Kidney glomerular epithelial cell (primary cell): ENCODE measurements around the gene RPA3.
"Not testable (repeated sequence)": the region's sequence is repeated elsewhere in the genome, so short reads cannot be mapped to it uniquely, and the experiment has no call there.

Source experiments
- DNase-seq: peaks from one replicate; lab custom pipeline; 2025; lab: John Stamatoyannopoulos, UW

RPA3 gene

DNA sequence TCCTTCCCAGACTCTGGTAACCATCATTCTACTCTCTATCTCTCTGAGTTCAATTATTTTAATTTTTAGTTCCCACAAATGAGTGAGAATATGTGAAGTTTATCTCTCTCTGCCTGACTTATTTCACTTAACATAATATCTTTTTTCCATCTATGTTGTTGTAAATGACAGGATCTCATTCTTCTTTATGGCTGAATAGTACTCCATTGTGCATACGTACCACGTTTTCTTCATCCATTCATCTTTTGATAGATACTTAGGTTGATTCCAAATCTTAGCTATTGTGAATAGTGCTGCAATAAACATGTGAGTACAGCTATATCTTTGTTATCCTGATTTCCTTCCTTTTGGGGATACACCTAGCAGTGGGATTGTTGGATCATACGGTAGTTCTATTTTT, 23.9 kb downstream of the RPA3 start:
- no peak for DNase-seq

GRCh38 chr7:7693881-7694280, 24.5 kb downstream of the RPA3 start:
- peak; percentile 85 for DNase-seq

DNA sequence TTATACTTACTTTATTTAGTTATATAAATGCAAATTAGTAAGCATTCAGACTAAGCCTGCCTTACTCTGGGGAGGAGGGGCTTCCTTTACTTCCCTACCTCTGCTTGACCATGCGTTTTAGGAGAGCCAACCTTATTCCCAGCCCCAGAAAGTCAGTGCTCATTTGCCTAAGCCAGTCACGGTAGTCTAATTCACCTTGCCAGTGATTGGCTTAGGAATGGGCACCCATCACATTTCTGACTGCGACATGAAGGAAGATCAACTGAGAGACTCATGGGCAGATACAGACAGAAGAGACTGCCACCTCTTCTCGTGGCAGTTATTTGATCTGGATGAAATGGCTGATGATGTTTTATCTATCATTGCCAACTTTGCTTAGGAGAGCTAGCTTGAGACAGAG, 29.5 kb downstream of the RPA3 start:
- DNase-seq = no peak

DNA sequence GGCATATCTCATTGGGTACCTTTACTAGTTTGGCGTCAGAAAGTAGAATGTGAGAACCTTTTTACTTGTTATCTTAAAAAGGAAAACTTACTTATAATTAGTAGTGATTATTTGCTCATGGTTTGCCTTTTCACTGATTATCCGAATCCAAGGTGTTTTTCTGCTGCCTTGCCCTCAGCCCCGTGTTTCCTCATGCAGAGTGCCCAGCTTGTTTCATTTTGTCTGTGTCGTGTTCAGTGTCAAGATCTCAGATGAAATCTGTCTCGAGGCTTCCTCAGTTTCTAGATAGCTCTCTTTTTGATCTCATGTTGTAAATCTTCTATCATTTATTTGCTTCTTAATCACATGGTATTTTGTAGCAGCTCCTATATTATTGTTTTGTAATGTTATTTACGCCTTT, 30.1 kb downstream of the RPA3 start:
- DNase-seq = no peak

GRCh38 chr7:7687800-7688199, 30.6 kb downstream of the RPA3 start:
- no peak for DNase-seq

GRCh38 chr7:7686811-7687508, 31.4 kb downstream of the RPA3 start:
- no peak for DNase-seq

DNA sequence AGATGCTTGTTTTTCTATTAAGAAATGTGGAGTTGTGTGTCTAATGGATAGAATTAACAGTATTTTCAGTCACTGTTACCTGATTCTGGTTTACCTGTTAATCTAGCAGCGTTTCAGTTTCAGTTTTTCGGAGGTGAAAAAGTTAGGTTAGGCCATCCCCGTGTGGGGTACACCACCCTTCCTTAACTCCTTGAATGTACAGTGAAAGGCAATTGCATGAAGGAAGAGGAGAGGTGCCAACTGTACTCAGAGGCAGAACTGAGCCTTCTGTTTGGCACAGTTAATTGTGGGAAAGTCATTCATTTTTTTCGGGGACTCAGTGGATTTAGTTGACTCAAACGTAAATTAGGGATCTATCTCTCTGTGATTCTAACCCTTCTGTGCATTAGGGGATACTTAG, 35.5 kb downstream of the RPA3 start:
- DNase-seq = no peak

GRCh38 chr7:7681936-7682329, 36.5 kb downstream of the RPA3 start:
- no peak for DNase-seq

GRCh38 chr7:7681191-7681935, 37.0 kb downstream of the RPA3 start:
- peak; percentile 49 for DNase-seq

DNA sequence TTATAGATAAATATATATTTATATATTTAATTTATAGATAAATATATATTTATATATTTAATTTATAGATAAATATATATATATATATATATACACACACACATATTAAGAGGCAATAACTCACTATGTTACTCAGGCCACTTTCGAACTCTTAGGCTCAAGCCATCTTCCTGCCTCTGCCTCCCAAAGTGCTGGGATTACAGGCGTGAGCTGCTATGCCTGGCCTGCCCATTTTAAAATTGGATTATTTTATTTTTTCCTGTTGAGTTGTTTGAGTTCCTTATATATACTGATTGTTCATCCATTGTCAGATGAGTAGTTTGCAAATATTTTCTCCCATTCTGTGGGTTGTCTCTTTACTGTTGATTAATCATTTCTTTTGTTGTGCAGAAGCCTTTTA, 38.8 kb downstream of the RPA3 start:
- not testable (repeated sequence) for DNase-seq

- no peak for DNase-seq
These were observed 42.7 kb downstream of the RPA3 start for GRCh38 chr7:7675686-7676085.

DNA sequence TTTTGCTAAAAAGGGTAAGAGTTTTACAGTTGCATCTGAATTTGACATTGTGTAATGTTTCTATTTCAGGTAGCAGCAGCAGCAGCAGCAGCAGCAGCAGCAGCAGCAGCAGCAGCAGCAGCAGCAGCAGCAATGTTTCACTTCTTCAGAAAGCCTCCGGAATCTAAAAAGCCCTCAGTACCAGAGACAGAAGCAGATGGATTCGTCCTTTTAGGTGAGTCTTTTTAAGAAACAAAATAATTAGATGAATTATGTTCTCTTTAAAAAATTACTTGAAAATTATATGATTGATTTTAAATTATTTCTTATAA, 45.2 kb downstream of the RPA3 start:
- no peak for DNase-seq

- DNase-seq = no peak
These were observed 45.7 kb downstream of the RPA3 start for GRCh38 chr7:7672545-7673239.

GRCh38 chr7:7671361-7671760, 47.0 kb downstream of the RPA3 start:
- no peak for DNase-seq

DNA sequence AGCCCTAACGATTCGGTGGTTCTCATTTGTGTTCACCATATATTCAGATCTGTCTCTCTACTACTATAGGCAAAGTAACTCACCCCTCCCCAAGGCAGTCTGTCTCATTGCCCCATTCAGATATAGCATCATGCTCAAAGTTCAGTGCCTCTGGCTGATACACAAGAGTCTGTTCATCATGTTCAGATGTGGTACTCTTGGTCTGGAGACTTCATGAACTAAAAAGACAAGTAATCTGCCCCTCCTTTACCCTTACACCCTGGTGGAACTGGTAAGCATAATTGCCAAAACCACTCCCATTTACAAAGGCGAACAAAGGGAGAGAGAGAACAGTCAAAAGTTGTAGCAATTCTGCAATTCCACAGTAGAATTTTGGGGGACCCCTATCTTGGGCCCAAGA, 47.9 kb downstream of the RPA3 start:
- DNase-seq = no peak

DNA sequence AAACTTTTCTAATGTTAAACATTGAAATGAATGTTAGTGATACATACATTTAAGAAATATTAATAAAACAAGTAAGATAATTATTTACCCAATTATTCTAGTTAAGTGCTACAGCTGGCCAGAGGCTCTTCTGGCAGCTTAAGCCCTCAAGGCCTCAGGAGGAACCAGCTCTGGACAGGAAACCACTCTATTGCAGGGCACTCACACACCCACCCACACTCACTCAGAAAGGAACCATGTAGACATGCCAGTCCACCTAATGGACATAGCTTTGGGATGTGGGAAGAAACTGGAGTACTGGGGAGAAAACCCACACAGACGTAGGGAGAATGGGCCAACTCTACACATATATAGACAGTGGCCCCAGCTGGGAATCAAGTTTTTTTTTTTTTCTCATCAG, 49.7 kb downstream of the RPA3 start:
- DNase-seq = no peak

- DNase-seq = no peak
These were observed 51.2 kb downstream of the RPA3 start for GRCh38 chr7:7667187-7667586.

GRCh38 chr7:7665031-7665430, 53.4 kb downstream of the RPA3 start:
- no peak for DNase-seq

DNA sequence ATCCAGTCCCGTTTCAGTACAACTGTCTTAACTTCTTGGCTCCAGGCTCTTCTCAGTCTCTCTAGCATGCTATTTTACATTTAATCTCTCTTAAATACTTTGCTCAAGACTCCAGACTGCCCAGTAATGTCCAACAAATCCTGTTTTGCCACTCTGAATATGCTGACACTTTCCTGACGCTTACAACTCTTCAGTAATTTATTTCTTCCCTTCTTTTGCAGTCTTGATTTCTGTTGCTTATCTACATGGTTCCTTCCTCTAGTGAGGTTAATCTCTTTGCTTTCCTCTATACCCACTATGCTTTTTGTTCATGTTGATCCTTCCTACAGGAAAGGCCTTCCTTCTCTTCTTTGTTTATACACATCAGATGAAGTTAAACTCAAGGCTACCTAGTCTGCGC, 54.1 kb downstream of the RPA3 start:
- DNase-seq = no peak

- no peak for DNase-seq
These were observed 55.9 kb downstream of the RPA3 start for GRCh38 chr7:7662527-7662926.

GRCh38 chr7:7656459-7656858, 61.9 kb downstream of the RPA3 start:
- not testable (repeated sequence) for DNase-seq

- DNase-seq = no peak
These were observed 63.3 kb downstream of the RPA3 start for GRCh38 chr7:7654964-7655715.
